Liver (tissue), 9 donors: ENCODE measurements around the gene ABL1. TPM values are rescaled to one million over a fixed set of nuclear protein-coding genes. Genes with fewer than 3 reads are reported as not detected.

Experiments used
- DNase-seq: peaks from one replicate; pipeline ENCODE4 v3.0.0-alpha.2; 2017; ENCODE audit warnings: low spot score
- H3K27ac ChIP-seq, 2 donors: one replicate each; pipeline ENCODE4 v1.7.0; 2013; ENCODE audit warnings: inconsistent platforms in 2 of 2, low read length in 2 of 2, control low read depth in 1 of 2, low read depth in 1 of 2, mild to moderate bottlenecking in 1 of 2
- H3K27me3 ChIP-seq, 4 donors: one replicate each; pipeline versions ENCODE4 v1.6.1 to v1.7.0; 2013; ENCODE audit warnings: low read length in 3 of 4, inconsistent platforms in 1 of 4, mild to moderate bottlenecking in 1 of 4, moderate library complexity in 1 of 4; ENCODE audit not compliant: control insufficient read depth in 4 of 4, insufficient read depth in 4 of 4
- H3K36me3 ChIP-seq, 4 donors: one replicate each; pipeline versions ENCODE4 v1.6.1 to v1.7.0; 2013; ENCODE audit warnings: low read length in 3 of 4, mild to moderate bottlenecking in 3 of 4, low read depth in 1 of 4, moderate library complexity in 1 of 4; ENCODE audit not compliant: control insufficient read depth in 4 of 4, insufficient read depth in 3 of 4
- H3K4me1 ChIP-seq, 4 donors: one replicate each; pipeline versions ENCODE4 v1.6.1 to v1.7.0; 2013; ENCODE audit warnings: low read length in 3 of 4, mild to moderate bottlenecking in 3 of 4, moderate library complexity in 1 of 4; ENCODE audit not compliant: control insufficient read depth in 4 of 4, insufficient read depth in 4 of 4
- H3K4me3 ChIP-seq, 3 donors: one replicate each; pipeline versions ENCODE4 v1.6.1 to v1.7.0; 2013; ENCODE audit warnings: low read length in 3 of 3, control low read depth in 1 of 3, low read depth in 1 of 3, mild to moderate bottlenecking in 1 of 3
- H3K9ac ChIP-seq, 2 donors: one replicate each; pipeline ENCODE4 v1.7.0; 2013; ENCODE audit warnings: low read length in 2 of 2, mild to moderate bottlenecking in 2 of 2, moderate library complexity in 2 of 2, control low read depth in 1 of 2, low read depth in 1 of 2
- H3K9me3 ChIP-seq, 4 donors: one replicate each; pipeline versions ENCODE4 v1.6.1 to v1.7.0; 2013; ENCODE audit warnings: low read length in 3 of 4; ENCODE audit not compliant: control insufficient read depth in 4 of 4
- ATF3 ChIP-seq: IDR thresholded peaks from 2 replicates; pipeline ENCODE4 v1.6.1; 2016; ENCODE audit warnings: antibody characterized with exemption
- CTCF ChIP-seq: fragments of 150-350 bp; IDR thresholded peaks from 2 replicates; pipeline ENCODE4 v1.5.1; 2017; ENCODE audit warnings: improper control_type of control experiment, low read depth, low read length; ENCODE audit not compliant: missing input control
- FOXA1 ChIP-seq: IDR thresholded peaks from 2 replicates; pipeline ENCODE4 v1.6.1; 2016; ENCODE audit warnings: antibody characterized with exemption
- FOXA2 ChIP-seq: IDR thresholded peaks from 2 replicates; pipeline ENCODE4 v1.6.1; 2016; ENCODE audit warnings: antibody characterized with exemption
- GABPA ChIP-seq, 2 donors: IDR thresholded peaks in 1 of 2; conservative IDR thresholded peaks in 1 of 2; 2 replicates each; pipeline ENCODE4 v1.6.1; 2016; ENCODE audit warnings: antibody characterized with exemption in 2 of 2, mild to moderate bottlenecking in 1 of 2, moderate library complexity in 1 of 2
- HNF4A ChIP-seq, 2 donors: conservative IDR thresholded peaks; 2 replicates each; pipeline ENCODE4 v1.6.1; 2016; ENCODE audit warnings: antibody characterized with exemption in 2 of 2, mild to moderate bottlenecking in 2 of 2
- HNF4G ChIP-seq: IDR thresholded peaks from 2 replicates; pipeline ENCODE4 v1.6.1; 2016; ENCODE audit warnings: antibody characterized with exemption
- JUND ChIP-seq, 2 donors: IDR thresholded peaks; 2 replicates each; pipeline ENCODE4 v1.6.1; 2016; ENCODE audit warnings: antibody characterized with exemption in 2 of 2
- RXRA ChIP-seq, 2 donors: IDR thresholded peaks; 2 replicates each; pipeline ENCODE4 v1.6.1; 2017 to 2018; ENCODE audit warnings: antibody characterized with exemption in 2 of 2, mild to moderate bottlenecking in 1 of 2
- TAF1 ChIP-seq: conservative IDR thresholded peaks from 2 replicates; pipeline ENCODE4 v1.6.1; 2016; ENCODE audit warnings: antibody characterized with exemption, mild to moderate bottlenecking
- YY1 ChIP-seq: IDR thresholded peaks from 2 replicates; pipeline ENCODE4 v1.6.1; 2016; ENCODE audit warnings: antibody characterized with exemption, mild to moderate bottlenecking
- ZBTB33 ChIP-seq: IDR thresholded peaks from 2 replicates; pipeline ENCODE4 v1.6.1; 2016; ENCODE audit warnings: antibody characterized with exemption
- WGBS: extraction: QIAGEN DNeasy Blood & Tissue Kit; methylation state at CpG from one replicate; pipeline ENCODE4 v1.1.7; 2013; 5-methylcytosine and 5-hydroxymethylcytosine counted together
- polyA plus RNA-seq, 2 donors: library from polyadenylated mRNA; stranded (reverse) in 1 of 2; unstranded in 1 of 2; fragments of 200-250 nt in 1 of 2; fragments of >200 nt in 1 of 2; fragmentation: Nextera tagmentation in 1 of 2; extraction: Ambion mirVana in 1 of 2; gene quantifications; one replicate each; pipeline versions ENCODE4 v1.2.1 to v1.2.3, GENCODE V29; 2013 to 2015
- total RNA-seq, 2 donors: library from RNA; depleted of rRNA; stranded (reverse); fragments of >200 nt; gene quantifications; one replicate each; pipeline ENCODE4 v1.2.3, GENCODE V29; 2014
- TF ChIP-seq, protein P1 (sequence below): IDR thresholded peaks from 2 replicates; pipeline ENCODE4 v1.6.1; 2016; ENCODE audit warnings: antibody characterized with exemption, mild to moderate bottlenecking
- TF ChIP-seq, protein P2 (sequence below): IDR thresholded peaks from 2 replicates; pipeline ENCODE4 v1.6.1; 2016; ENCODE audit warnings: antibody characterized with exemption
- donor health status: healthy.
- donor health status: healthy.
- donor health status: healthy.
- donor health status: healthy.
- donor health status: healthy.

ABL1 gene
- total and polyA plus RNA-seq, 4 donors = 4.2 to 14.2 (median 10.9) TPM

- Histone ChIP-seq H3K27ac (no peak overlapping the region), H3K4me1 (no peaks in the 10 kb centered on the region), H3K9me3 (no peaks in the 10 kb centered on the region), H3K9ac (no peak overlapping the region), H3K27me3 (peaks cover 0 to 3% (median 0%) of the 10 kb centered on the region in 4 donors), H3K36me3 (no peaks in the 10 kb centered on the region), H3K4me3 (no peak overlapping the region)
- no peak for TF ChIP-seq HNF4A (conservative IDR thresholded peaks at IDR 0.05)
- 77% methylated on average over 14 of the region's 14 CpGs for WGBS
- DNase-seq = no peak
These were observed 84.6 kb downstream of the ABL1 start for GRCh38 chr9:130919559-130920145.

GRCh38 chr9:130920233-130920632, 85.2 kb downstream of the ABL1 start:
- Histone ChIP-seq H3K4me3 (no peak overlapping the region), H3K9me3 (no peaks in the 10 kb centered on the region), H3K27ac (no peak overlapping the region), H3K36me3 (no peaks in the 10 kb centered on the region), H3K9ac (no peak overlapping the region), H3K27me3 (peaks cover 0 to 3% (median 0%) of the 10 kb centered on the region in 4 donors), H3K4me1 (no peaks in the 10 kb centered on the region)
- no peak for TF ChIP-seq RXRA (IDR thresholded peaks at IDR 0.05)
- no peak for TF ChIP-seq ZBTB33
- no peak for TF ChIP-seq TAF1
- WGBS = 92% methylated on average over 8 of the region's 8 CpGs
- no peak for DNase-seq

GRCh38 chr9:130920762-130921299, 85.8 kb downstream of the ABL1 start:
- H3K9me3 ChIP-seq = no peaks in the 10 kb centered on the region
- H3K9ac ChIP-seq = no peak overlapping the region
- no peak overlapping the region for H3K4me3 ChIP-seq
- H3K27me3 ChIP-seq = peaks cover 0 to 3% (median 0%) of the 10 kb centered on the region in 4 donors
- no peak overlapping the region for H3K27ac ChIP-seq
- DNase-seq = no peak
- no peaks in the 10 kb centered on the region for H3K4me1 ChIP-seq
- TF ChIP-seq HNF4A (conservative IDR thresholded peaks at IDR 0.05) = no peak
- TF ChIP-seq, protein P1, sequence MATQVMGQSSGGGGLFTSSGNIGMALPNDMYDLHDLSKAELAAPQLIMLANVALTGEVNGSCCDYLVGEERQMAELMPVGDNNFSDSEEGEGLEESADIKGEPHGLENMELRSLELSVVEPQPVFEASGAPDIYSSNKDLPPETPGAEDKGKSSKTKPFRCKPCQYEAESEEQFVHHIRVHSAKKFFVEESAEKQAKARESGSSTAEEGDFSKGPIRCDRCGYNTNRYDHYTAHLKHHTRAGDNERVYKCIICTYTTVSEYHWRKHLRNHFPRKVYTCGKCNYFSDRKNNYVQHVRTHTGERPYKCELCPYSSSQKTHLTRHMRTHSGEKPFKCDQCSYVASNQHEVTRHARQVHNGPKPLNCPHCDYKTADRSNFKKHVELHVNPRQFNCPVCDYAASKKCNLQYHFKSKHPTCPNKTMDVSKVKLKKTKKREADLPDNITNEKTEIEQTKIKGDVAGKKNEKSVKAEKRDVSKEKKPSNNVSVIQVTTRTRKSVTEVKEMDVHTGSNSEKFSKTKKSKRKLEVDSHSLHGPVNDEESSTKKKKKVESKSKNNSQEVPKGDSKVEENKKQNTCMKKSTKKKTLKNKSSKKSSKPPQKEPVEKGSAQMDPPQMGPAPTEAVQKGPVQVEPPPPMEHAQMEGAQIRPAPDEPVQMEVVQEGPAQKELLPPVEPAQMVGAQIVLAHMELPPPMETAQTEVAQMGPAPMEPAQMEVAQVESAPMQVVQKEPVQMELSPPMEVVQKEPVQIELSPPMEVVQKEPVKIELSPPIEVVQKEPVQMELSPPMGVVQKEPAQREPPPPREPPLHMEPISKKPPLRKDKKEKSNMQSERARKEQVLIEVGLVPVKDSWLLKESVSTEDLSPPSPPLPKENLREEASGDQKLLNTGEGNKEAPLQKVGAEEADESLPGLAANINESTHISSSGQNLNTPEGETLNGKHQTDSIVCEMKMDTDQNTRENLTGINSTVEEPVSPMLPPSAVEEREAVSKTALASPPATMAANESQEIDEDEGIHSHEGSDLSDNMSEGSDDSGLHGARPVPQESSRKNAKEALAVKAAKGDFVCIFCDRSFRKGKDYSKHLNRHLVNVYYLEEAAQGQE = no peak
- no peak for TF ChIP-seq TAF1
- no peak for TF ChIP-seq FOXA2
- no peak for TF ChIP-seq CTCF
- TF ChIP-seq GABPA (IDR thresholded peaks at IDR 0.05 in 1 of 2, conservative IDR thresholded peaks at IDR 0.05 in 1 of 2) = no peak
- no peak for TF ChIP-seq JUND (IDR thresholded peaks at IDR 0.05)
- TF ChIP-seq ATF3 = no peak
- no peak for TF ChIP-seq RXRA (IDR thresholded peaks at IDR 0.05)
- TF ChIP-seq ZBTB33 = no peak
- TF ChIP-seq HNF4G = no peak
- TF ChIP-seq, protein P2, sequence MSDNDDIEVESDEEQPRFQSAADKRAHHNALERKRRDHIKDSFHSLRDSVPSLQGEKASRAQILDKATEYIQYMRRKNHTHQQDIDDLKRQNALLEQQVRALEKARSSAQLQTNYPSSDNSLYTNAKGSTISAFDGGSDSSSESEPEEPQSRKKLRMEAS = no peak
- no peak for TF ChIP-seq FOXA1
- TF ChIP-seq YY1 = no peak
- WGBS = 77% methylated on average over 14 of the region's 14 CpGs
- no peaks in the 10 kb centered on the region for H3K36me3 ChIP-seq
